GM12878 (cell line): Measurements from ENCODE around the gene PTPN5. TPM values are rescaled to one million over a fixed set of nuclear protein-coding genes. Genes with fewer than 3 reads are reported as not detected.

ENCODE experiments used
- BACH1 ChIP-seq: fragments of 450-650 bp; IDR thresholded peaks from 2 replicates; pipeline ENCODE4 v1.6.1; 2017; ENCODE audit warnings: mild to moderate bottlenecking, borderline replicate concordance
- E2F8 ChIP-seq: fragments of 450-650 bp; IDR thresholded peaks from 2 replicates; pipeline ENCODE4 v1.6.1; 2018; ENCODE audit warnings: mild to moderate bottlenecking, low read depth, moderate library complexity; ENCODE audit not compliant: partially characterized antibody
- NRF1 ChIP-seq: conservative IDR thresholded peaks from 2 replicates; pipeline ENCODE4 v1.6.1; 2011; ENCODE audit warnings: mild to moderate bottlenecking, low read depth, low read length, improper control_type of control experiment
- POLR2A ChIP-seq: IDR thresholded peaks from 2 replicates; pipeline ENCODE4 v1.6.1; 2011; ENCODE audit warnings: low read depth, mild to moderate bottlenecking, low read length
- SP1 ChIP-seq: IDR thresholded peaks from one replicate; pipeline ENCODE4 v1.6.1; 2011; ENCODE audit warnings: low read depth, low read length
- SREBF1 ChIP-seq: IDR thresholded peaks from 2 replicates; pipeline ENCODE4 v1.6.1; 2012; ENCODE audit warnings: mild to moderate bottlenecking, low read length
- ZBTB11 ChIP-seq: fragments of 450-650 bp; formaldehyde crosslinking; IDR thresholded peaks from 2 replicates; pipeline ENCODE4 v1.5.0; 2022; ENCODE audit warnings: mild to moderate bottlenecking, missing genetic modification characterization
- polyA plus RNA-seq, 11 experiments: library from polyadenylated mRNA; depleted of rRNA in 4 of 11; unstranded in 6 of 11; stranded (reverse) in 5 of 11; fragments of >200 nt; fragmentation: Nextera tagmentation in 4 of 11; fragmentation: Illumina TruSeq in 1 of 11; extraction: Ambion mirVana in 4 of 11; extraction: Trizol in 1 of 11; gene quantifications; 1 replicate in 1 of 11; 2 replicates in 10 of 11; pipeline versions ENCODE4 v1.2.1 to v1.2.3, GENCODE V29; 2011 to 2016; ENCODE audit warnings: inconsistent platforms in 2 of 11, missing spikeins in 2 of 11, low read depth in 1 of 11
- total RNA-seq, 4 experiments: library from RNA; depleted of rRNA in 3 of 4; stranded (reverse); fragments of >200 nt in 3 of 4; fragmentation: Illumina TruSeq in 1 of 4; extraction: Trizol in 1 of 4; gene quantifications; 2 replicates each; pipeline versions ENCODE4 v1.2.1 to v1.2.3, GENCODE V29; 2013 to 2021

Gene PTPN5
- total and polyA plus RNA-seq, 10 of the 15 experiments (the other 5 are each of a cell fraction or from before 2014, with no cell fraction given), result 0.04 to 0.06 (median 0.05) TPM; not detected in 7

GRCh38 chr11:18728658-18729057 is 62.9 kb downstream of the PTPN5 start (continued):
- TF ChIP-seq ZBTB11 (CRISPR knock-in tag) (no peak), SP1 (no peak), BACH1 (no peak), POLR2A (no peak), SREBF1 (no peak), NRF1 (no peak), E2F8 (no peak)
